GM19438 (cell line): ENCODE results near the gene WT1.
"Not testable (repeated sequence)": the region's sequence is repeated elsewhere in the genome, so short reads cannot be mapped to it uniquely, and the experiment has no call there.

ENCODE experiments used
- ATAC-seq: cut with Tn5 transposase; IDR thresholded peaks from one replicate; pipeline ENCODE4 v1.9.1; 2021; ENCODE audit warnings: low read depth; ENCODE audit not compliant: unreplicated experiment

The WT1 gene

GRCh38 chr11:32390712-32391111 is 44.6 kb downstream of the WT1 start:
- no peak for ATAC-seq

- no peak for ATAC-seq
Observed at GRCh38 chr11:32388871-32389770, 46.2 kb downstream of the WT1 start.

DNA sequence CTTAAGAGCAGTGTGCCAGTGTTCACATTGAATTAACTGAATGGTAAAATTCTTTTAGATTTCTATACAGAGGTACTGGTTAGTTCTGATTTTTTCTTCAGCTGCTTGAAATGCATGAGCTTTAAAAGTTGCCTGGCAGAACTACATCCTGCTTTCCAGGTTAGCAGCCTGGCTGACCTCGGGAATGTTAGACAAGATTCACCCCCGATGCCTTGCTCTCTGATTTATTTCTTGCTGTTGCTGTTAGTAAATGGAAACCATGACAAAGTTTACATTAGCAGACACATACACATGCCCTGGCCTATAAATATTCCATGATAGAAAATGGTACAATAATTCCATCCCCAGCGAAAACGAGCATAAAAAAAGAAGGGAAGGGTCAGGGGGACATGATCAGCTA is 47.0 kb downstream of the WT1 start:
- no peak for ATAC-seq

DNA sequence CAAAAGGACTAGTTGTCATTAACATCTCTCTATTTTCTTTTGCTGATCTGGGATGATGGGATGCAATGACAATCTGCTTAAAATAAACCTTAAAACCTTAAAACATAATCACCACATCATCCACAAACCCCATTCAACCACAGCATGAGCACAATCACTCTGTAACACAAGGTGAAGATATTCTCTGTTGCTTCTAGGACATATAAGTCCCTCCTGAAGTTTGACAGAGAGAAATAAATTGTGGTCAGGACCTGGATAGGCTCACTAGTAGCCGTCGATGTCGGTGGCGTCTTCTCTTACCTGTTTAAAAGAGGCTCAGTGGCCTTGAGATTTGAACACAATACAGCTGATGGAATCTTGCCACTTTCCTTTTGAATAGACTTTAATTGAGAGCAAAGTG is 47.9 kb downstream of the WT1 start:
- ATAC-seq: no peak

DNA sequence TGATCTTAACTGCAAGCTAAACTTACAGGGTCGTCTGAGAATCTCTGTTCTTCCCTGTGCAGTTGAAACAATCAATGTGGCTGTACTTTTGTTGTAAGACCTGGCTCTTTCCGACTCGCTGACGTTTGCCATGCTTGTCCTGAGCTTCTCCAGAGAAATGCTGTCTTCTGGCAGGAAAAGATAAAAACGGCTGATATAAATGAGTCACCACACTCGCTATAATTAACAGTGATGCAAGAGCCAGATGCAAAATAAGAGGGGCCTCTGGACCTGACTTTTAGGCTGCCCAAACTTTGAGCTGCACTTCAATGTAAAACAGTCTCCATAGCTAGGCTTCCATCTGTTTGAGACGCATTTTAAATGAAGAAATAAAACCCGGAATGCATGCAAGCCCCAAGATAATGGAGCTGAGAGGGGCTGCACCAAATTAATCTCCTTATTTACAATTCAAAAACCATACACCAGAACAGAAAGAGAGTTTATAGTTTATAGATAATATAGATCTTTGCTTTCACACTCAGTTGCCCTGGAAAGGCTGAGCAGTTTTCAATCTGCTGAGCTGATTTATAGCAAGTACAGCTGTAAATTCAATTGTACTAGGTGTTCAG is 48.5 kb downstream of the WT1 start:
- no peak for ATAC-seq

DNA sequence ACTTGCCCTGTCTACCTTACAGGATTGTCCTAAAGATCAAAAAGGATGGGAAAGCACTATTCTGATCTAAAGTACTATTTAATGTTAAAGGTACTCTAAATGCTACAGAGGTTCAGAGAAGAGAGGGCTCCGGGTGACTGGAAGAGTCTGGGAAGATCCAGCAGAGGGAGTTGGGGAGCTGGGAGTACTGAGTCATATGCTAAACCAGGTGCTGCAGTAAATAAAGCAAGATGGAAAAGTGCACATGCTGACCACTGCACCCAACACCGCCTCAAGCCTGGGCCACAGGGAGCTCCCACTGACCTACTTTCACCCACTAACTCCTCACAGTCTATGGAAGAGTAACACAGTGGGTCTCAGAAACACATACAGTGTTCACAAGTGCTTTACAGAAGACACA is 49.3 kb downstream of the WT1 start:
- ATAC-seq: no peak

GRCh38 chr11:32382339-32383049 is 52.8 kb downstream of the WT1 start:
- no peak for ATAC-seq

DNA sequence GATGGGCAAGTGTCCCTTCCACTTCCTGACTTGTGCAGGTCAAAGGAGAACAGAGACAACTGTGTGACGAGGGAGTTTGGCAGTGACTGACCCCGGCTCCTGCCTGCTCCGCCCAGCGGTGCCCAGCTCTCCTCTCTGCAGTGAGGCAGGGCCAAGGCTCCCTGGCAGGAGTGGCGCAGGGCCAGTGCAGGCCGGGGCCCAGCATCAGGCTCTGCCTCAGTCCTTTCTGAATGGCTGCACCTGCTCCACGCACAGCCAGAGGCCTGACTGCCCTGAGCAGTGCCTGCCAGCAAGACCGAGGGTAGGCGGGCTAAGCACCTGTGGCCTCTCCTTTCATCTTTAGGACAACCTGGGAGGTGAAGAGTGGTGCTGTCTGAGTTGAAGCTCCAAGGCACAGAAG is 54.2 kb downstream of the WT1 start:
- no peak for ATAC-seq

- no peak for ATAC-seq
Observed at GRCh38 chr11:32379719-32380118, 55.6 kb downstream of the WT1 start.

GRCh38 chr11:32375826-32376225 is 59.5 kb downstream of the WT1 start:
- ATAC-seq: no peak

DNA sequence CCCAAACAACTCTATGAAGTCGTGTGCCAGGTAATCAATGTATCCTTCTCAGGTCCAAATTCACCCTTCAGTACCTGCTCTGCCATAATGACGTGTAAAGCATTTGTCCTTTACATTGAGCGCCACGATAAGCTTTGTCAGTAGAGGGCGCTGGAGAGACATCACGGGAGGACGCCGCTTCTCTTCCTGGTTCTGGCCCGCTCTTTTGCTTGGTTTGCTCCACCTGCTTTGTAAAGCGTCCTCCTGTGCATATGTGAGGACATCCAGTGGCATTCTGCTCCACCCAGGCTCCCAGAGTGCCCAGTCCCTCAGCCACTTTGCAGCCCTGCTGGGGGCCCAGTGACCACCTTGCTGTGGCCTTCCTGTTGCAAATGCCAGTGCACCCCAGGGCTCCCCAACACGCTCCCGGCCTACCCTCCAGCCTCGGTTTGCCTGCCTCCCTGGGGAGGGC is 61.1 kb downstream of the WT1 start:
- ATAC-seq: no peak

GRCh38 chr11:32369987-32370386 is 65.4 kb downstream of the WT1 start:
- not testable (repeated sequence) for ATAC-seq

DNA sequence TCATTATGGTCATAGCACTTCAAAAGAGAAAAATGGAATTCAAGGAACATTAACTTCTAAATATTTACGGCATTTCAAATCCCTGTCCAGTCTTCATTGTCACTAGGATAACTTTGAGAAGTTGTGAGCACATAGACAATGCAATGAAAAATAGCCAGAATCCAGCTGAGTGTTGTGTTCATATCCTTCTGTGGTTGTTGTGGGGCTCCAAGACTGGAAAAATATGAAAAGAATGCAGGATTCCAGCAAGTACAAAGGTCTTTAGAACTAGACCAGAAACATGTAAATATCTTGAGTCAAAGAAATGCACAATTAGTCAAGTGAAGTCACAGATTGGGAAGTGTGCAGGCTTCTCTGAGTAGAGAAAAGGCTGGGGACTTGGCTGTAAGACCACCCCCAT is 68.7 kb downstream of the WT1 start:
- ATAC-seq: no peak

DNA sequence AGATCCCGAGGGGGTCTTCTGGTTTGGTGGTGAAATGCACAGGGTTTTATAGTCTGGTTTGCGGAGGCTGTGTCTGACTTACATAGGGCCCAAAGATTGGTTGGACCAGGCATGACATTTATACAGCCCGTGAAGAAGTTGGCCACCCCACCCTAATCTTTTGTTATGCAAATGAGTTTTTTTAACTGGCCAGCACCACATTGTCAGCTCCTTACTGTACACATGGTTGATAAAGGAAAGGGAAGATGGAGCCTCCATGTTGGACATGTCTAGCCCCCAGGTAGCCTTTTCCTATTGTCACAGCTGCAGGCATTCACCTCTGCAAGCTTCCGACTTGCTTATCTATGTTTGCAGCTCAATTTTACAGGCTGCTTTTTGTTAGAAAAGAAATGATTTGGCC is 70.1 kb downstream of the WT1 start:
- ATAC-seq: no peak

- no peak for ATAC-seq
Observed at GRCh38 chr11:32358729-32359128, 76.6 kb downstream of the WT1 start.

- no peak for ATAC-seq
Observed at GRCh38 chr11:32353884-32354283, 81.5 kb downstream of the WT1 start.

GRCh38 chr11:32348502-32348901 is 86.8 kb downstream of the WT1 start:
- no peak for ATAC-seq

GRCh38 chr11:32344946-32345345 is 90.4 kb downstream of the WT1 start:
- ATAC-seq: no peak

DNA sequence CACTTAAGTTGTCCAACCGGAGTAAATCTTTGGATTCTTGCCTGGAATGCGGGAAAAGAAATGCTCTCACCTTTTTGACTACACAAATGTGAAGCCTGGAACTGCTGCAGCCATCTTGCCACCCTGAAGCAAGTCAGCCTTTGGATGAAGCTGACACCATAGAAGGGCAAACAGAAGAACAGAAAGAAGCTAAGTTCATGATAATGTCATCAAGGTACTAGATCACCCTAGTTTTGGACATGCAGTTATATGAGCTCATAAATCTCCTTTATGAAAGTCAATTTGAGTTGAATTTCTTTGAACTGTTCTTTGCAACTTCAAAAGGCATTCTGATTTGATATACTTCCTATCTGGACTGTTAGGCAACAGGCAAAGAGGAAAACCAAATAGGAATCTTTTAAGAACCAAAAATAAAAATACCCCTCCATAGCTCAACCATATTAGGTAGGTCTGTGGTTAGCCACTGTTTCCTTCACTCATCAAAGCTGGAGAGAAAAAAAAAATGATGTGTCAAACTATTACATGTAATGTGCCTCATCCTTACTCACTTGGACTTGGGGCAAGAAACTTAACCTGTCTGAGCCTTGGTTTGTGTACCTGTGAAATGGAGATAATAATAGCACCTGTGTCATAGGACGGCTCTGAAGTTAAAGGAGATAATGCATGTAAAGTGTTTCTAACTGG is 91.9 kb downstream of the WT1 start:
- ATAC-seq: no peak

DNA sequence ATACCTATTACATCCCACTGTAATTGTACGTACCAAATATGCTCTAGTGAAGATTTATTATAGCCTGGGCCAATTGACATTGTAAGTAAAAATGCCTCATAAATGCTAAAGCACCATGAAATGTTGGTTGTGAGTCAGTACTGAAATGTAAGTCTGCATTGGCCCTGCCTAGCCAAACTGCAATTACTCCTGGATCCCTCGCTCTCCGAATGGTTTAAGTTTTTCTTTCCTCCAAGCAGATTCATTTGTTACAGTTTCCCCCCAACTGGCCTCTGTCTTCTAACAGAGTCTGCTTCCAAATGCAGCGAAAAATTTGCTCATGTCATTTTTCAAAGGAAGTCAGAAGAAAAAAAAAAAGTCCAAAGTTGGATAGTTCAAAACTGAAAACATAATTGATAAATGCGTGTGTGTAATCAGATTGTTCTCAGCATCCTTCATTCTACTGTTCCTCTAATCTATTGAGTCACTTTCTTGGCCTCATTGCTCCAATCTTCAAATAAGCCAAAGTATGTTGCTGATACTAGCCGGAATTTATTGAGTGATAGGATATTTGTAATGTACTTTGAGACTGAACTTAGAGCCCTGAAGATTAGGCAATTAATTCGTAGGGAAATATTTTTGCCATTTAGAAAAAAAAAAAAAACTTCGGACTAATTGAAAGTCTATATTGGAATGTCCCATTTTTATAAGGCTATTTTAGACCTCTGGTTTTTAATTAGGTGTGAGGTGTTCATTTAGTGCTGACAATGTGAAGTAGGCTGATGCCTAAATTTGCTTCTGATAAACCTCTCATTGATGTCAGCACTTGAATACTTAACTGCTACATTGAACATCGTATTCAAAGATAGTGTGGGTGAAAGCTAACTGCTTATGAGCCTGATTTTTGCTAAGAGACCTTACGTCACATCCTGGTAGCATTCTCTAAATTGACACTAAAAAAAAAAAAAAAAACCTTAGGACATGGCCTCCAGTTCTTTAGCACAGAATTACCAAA is 93.4 kb downstream of the WT1 start:
- ATAC-seq: no peak
